Measurements from ENCODE around the gene SAPCD1.

The SAPCD1 gene

DNA sequence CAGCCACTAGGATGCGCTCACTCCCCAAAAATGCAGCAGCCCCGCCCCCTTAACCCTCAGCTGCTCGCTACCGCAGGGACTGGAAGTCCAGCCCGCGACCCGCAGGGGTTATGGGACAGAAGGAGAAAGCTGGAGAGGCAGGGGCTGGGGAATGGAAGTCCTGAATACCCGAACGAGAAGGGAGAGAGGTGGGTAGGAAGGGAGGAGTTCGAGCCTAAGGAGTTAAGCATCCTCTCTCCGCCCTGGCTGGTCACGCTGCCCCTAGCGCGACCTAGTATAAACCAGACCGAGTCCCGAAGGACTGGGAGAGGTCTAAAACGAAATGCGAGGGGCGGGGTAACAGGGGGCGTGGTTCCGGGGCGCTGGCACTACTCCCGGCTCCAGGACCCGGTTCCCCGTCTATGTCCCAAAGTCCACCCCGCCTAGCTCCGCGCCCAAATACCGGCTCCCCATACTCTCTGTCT, 32.9 kb upstream of the SAPCD1 start:
- FAIRE-seq: peak; percentile 37

GRCh38 chr6:31729979-31730630, 32.4 kb upstream of the SAPCD1 start:
- FAIRE-seq: peak; percentile 8

GRCh38 chr6:31730631-31731086, 31.8 kb upstream of the SAPCD1 start:
- no peak for FAIRE-seq

- FAIRE-seq: no peak
Measured at GRCh38 chr6:31732029-31732428, 30.4 kb upstream of the SAPCD1 start.

GRCh38 chr6:31733734-31734133, 28.7 kb upstream of the SAPCD1 start:
- no peak for FAIRE-seq

DNA sequence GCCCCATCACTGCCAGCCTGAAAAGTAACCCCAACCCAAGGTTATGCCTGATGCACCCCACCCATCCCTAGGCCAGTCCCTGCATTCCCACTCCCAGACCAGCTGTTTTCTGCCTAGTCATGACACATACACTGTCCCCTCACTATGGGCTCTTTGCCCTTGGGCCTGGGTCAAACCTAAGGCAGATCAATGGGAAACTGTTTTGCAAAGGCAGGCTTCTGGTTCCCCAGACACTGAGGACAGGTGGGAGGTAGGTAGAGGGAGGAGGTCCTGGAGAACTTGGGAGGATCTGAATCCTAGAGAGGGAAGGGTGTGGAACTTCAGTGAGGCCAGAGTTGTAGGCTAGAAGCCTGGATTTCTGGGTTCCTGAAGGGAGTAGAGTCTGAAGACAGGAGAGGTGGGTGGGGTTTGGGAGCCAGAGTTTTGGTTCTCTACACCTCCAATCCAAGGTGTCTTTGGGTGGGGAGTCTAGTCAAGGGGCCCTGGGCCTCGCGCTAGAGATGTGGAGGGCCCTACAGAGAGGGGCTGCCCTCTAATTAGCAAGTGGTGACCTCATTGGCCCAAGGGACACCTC, 28.1 kb upstream of the SAPCD1 start:
- no peak for FAIRE-seq

- no peak for FAIRE-seq
Measured at GRCh38 chr6:31734821-31735406, 27.5 kb upstream of the SAPCD1 start.

DNA sequence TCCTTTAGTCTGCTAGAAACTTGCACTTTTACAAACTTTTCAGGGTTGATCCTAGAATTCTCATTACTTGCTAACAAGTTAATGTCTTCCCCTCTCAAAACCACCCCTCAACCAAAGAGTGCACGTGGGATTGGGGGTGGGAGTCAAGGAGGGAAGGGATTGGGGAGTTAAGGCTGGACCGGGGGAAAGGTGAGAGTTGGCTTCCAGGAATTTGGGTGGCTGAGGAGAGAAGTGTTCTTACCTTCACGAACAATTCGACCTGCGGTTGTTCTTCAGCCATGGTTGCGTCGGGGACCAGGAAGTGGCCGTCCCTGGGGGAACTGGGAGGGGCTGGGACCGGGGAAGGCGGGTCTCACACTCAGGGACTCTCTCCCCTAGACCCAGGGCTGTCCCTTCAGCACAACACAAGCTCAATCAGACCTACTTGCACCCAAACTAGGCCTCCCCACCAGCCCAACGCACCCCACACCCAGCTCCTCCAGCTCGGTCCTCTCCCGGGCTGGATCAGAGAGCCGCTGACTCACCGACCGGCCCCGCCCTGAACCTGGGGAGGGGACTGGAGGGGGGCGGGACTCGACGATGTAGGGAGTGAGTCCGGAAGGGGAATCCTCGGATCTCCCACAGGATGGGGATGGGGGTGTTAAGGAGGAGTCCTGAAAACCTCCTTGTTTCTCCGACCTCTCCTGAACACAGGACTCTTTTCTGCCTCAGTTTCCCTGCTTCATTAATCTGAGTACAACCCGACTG, 26.3 kb upstream of the SAPCD1 start, which contains the start of gene CLIC1:
TSS of gene CLIC1 (minus strand) at position 510 of the 747 bp plus-strand sequence. CDS start at position 280, 230 bp downstream.
- FAIRE-seq: no peak

DNA sequence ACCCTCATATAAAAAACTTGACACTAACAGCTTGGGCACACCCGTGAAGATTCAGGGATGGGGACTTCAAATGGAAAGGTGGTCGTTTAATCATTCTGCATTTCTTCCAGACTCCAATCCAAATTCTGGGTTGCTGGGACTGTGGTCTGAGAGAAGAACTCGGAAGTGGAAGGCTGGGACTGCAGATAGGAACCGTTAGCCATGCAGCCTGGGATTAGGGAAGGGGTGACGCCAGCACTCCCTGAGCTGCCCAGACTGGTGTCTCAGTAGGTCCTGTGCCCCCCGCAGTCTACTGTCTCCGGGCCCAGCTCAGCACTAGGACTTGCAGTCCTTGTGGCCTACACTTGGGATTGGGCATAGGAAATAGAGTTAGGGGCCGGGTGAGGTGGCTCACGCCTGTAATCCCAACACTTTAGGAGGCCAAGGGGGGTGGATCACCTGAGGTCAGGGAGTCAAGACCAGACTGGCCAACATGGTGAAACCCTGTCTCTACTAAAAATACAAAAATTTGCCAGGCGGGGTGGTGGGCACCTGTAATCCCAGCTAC, 25.6 kb upstream of the SAPCD1 start:
- FAIRE-seq: no peak

GRCh38 chr6:31737315-31737990, 25.0 kb upstream of the SAPCD1 start:
- FAIRE-seq: no peak

DNA sequence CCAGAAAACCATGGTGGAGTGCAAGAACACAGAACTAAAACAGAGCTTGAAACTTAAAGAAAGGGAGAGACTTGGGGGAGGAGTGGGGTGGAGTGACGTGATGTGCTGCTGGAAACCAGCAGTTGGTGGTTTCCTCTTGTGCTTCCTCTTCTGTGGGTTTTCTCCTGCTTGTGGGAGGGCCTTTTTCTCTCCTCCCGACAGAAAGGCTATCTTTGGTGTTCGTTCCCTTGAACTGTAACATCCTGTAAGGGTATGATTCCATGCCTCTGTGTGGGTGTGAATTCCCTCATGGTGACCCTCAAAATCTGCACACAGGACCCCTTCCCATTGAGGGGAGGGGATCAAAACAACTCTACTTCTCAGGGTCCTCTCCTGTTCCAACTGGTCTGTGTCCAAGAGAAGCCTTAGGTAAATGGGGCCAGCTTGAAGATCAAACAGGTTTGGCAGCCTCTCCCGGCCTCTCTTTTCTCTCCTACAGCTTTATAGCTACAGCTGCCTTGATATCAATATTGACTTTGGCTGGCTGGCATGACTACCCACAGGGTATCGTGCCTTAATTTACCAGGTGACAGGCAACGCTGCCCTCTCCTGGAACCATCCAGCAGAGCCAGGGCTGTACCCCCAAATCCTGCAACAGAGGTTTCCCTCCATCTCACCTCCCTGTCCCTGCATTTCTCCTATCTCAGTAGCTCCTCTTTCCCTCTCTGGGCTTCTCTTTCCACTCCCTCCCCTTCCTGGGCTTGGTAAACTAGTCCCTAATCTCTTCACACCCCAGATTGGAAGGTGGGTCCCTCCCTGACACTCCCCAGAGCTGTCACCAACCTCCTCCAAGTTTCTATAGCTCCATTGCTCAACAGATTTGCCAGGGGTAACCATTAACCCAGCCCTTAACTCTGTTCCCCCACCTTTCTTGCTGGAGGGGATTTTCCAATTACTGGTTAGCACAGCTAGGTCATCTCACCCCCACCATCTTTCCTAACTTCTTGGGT, 24.2 kb upstream of the SAPCD1 start:
- no peak for FAIRE-seq

- FAIRE-seq: peak; percentile 96
Measured at GRCh38 chr6:31739639-31740396, 22.6 kb upstream of the SAPCD1 start, which contains the start of gene MSH5. Gene MSH5, plus strand, starts transcription at chr6:31740005. Its CDS starts 462 bp downstream, at chr6:31740467.

DNA sequence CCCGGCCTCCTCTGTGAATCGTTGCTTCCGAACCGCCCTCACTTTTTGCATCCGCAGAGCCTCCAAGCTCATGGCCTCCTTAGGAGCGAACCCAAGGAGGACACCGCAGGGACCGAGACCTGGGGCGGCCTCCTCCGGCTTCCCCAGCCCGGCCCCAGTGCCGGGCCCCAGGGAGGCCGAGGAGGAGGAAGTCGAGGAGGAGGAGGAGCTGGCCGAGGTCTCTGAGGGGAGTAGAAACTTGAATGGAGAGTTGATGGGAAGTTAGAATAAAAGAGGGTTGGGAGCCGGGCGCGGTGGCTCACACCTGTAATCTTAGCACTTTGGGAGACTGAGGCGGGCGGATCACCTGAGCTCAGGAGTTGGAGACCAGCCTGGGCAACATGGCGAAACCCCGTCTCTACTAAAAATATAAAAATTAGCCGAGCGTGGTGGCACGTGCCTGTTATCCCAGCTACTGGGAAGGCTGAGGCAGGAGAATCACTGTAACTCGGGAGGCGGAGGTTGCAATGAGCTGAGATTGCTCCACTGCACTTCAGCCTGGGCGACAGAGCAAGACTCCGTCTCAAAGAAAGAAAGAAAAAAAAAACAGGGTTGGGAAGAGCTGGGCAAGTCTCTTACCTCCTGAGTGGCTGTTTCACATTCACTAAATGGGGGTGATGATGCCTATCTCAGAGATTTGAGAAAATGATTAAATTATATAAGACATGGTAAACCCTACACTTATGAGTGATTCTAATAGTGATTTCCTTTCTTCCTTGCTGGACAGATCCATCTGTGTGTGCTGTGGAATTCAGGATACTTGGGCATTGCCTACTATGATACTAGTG, 21.8 kb upstream of the SAPCD1 start:
- no peak for FAIRE-seq

DNA sequence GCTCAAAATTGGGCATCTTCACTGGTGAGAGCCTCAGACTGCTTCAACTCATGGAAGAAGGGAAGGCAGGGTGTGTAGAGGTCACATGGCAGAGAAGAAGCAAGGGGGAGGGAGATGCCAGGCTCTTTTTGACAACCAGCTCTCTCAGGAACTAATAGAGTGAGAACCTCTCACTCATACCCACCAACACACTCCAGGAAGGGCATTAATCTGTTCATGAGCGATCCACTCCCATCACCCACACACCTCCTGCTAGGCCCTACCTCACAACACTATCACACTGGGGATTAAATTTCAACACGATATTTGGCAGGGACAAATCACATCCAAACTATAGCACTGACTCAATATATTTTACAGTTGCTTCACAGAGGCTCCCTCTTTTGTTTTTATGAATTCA, 20.6 kb upstream of the SAPCD1 start:
- FAIRE-seq: no peak

- no peak for FAIRE-seq
Measured at GRCh38 chr6:31742894-31743293, 19.6 kb upstream of the SAPCD1 start.

DNA sequence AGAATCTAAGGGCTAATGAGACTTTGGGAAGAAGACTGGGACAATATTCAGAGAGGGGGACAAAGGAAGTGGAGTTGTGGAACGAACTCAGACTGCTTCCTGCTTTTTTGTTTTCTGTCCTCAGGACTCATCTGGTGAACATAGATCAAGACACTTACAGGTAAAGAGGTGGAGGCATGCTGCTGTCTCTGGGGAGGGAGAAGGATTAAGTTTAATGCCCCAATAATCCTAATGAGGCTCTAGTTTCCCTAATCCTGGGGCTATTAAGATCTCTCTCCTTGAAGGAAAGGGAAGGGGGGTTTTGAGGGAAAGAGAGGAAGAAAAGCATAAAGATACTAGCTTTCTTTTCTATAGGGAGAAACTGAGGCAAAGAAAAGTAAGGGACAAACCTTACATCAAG, 18.0 kb upstream of the SAPCD1 start:
- FAIRE-seq: no peak

DNA sequence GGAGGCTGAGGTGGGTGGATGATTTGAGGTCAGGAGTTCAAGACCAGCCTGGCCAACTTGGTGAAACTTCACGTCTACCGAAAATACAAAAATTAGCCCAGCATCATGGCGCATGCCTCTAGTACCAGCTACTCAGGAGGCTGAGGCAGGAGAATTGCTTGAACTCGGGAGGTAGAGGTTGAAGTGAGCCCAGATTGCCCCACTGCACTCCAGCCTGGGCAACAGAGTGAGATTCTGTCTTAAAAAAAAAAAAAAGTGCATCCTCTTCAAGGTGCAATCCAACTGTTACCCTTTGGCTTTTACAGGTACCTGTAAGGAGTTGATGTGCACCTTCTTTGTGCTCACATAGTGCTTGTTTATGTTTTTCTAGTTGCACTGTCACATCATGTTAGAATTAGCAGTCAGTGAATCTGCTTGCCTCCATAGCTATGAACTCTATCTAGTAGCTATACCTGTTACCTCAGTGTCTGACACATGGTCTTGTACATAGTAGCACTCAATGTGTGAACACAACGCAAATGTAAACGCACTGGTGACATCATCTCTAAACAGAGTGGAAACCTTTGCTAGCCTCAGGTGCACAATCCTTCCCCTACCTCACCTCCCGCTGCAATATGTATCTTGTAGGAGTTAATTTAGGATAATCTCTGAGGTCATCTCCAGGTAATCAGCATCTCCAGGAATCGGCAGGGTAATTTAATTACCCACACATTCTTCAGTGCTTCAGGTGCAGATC, 13.0 kb upstream of the SAPCD1 start:
- FAIRE-seq: no peak

DNA sequence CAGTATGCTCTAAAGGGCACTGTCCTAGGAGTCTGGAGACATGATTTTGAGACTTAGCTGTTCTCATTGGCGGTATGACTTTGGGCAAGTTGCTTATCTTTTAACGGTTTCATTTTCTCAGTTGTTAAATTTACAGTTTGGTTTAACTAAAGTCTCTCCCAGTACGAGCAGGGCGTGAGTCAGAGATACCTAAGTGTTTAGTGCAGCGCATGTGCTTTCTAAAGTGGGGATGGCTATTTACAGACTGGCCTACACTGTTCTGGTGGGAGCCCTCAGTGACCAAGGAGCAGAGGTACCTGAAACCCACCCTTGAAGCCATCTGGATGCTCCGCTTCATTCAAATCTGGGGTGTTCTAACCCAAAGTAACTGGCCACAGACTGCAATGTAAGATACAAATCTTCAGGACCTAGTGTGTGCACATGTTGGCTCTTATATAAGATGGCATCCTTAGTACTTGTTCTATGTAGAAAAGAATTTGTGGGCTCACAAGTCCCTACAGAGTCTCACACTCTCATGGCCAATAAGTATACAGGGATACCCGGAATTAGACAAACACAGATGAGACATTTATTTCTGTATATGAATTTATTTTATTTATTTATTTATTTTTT, 11.9 kb upstream of the SAPCD1 start:
- no peak for FAIRE-seq

All from endometrium (tissue), 2 donors.